B cell (primary cell): Measurements from ENCODE around the gene ACE. TPM values are rescaled to one million over a fixed set of nuclear protein-coding genes. Genes with fewer than 3 reads are reported as not detected.

Source experiments
- polyA plus RNA-seq: library from polyadenylated mRNA; depleted of rRNA; stranded (reverse); fragments of >200 nt; gene quantifications from 2 replicates; pipeline ENCODE4 v1.2.3, GENCODE V29; 2012
- total RNA-seq, 2 donors: library from RNA; stranded (reverse); fragments of 120-200 nt in 1 of 2; gene quantifications; 1 replicate in 1 of 2; 2 replicates in 1 of 2; pipeline versions ENCODE4 v1.2.3 to v1.2.4, GENCODE V29; 2013 to 2022

ACE gene
- total and polyA plus RNA-seq, 2 donors (not counting 1 experiment from before 2014, with no cell fraction given) = 0.67 to 2.6 TPM

Other genes with a start within 250 kb of the ACE start
- 3.6 and 4.9 TPM in 2 replicates for gene CYB561, start 30.8 kb upstream of the ACE start, total RNA-seq
- 3.5 and 6.2 TPM in 2 replicates for gene CYB561, start 30.8 kb upstream of the ACE start, polyA plus RNA-seq
- gene KCNH6, start 46.3 kb downstream of the ACE start, total RNA-seq = not detected in 2 replicates
- not detected in 2 replicates for gene KCNH6, start 46.3 kb downstream of the ACE start, polyA plus RNA-seq
- 84.7 and 84.8 TPM in 2 replicates for gene DCAF7, start 73.4 kb downstream of the ACE start, total RNA-seq
- gene DCAF7, start 73.4 kb downstream of the ACE start, polyA plus RNA-seq = 44.5 and 55.1 TPM in 2 replicates
- gene TACO1, start 123.8 kb downstream of the ACE start, total RNA-seq = 15.9 and 17.2 TPM in 2 replicates
- 5.8 and 9.7 TPM in 2 replicates for gene TACO1, start 123.8 kb downstream of the ACE start, polyA plus RNA-seq
- gene MAP3K3, start 145.4 kb downstream of the ACE start, total RNA-seq = 74.7 and 80.0 TPM in 2 replicates
- gene MAP3K3, start 145.4 kb downstream of the ACE start, polyA plus RNA-seq = 49.1 and 53.8 TPM in 2 replicates
- gene LIMD2, start 223.1 kb downstream of the ACE start, total RNA-seq = 575 and 587 TPM in 2 replicates
- gene LIMD2, start 223.1 kb downstream of the ACE start, polyA plus RNA-seq = 1,105 and 1,396 TPM in 2 replicates